Glomerular endothelial cell (primary cell): ENCODE measurements around the gene MAP3K7. TPM values are rescaled to one million over a fixed set of nuclear protein-coding genes. Genes with fewer than 3 reads are reported as not detected.
A peak's percentile ranks its signal among the peaks of the same experiment; 100 is the strongest.

Source experiments
- DNase-seq: peaks from one replicate; pipeline ENCODE4 v3.0.0-alpha.2; 2011; ENCODE audit warnings: low read depth, low spot score; ENCODE audit errors: extremely low read depth
- total RNA-seq: library from RNA; depleted of rRNA; stranded (reverse); fragments of >200 nt; gene quantifications from 2 replicates; pipeline ENCODE4 v1.2.3, GENCODE V29; 2015

MAP3K7 gene
- total RNA-seq, 1 donor from 2014 or later, result 24.4 TPM

- no peak for DNase-seq
These were observed 53.1 kb downstream of the MAP3K7 start for GRCh38 chr6:90533615-90534336.

DNA sequence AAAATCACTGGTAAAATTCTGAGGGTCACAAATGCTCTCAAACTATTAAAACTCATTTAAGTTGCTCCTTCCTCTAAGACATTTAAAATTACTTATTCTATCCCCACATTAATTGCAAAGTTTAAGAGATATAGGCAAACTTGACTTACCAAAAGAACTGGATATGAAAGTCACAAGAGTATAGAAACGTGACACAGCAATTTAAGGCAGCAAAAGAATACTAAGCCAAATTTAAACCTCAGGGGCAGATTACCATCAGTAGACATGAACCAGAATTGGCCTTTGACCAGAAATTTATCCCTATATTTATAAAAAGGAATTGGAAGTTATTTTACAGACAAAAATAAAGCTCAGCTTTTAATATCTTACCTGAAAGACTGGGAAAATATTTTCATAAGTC, 56.0 kb downstream of the MAP3K7 start:
- no peak for DNase-seq

DNA sequence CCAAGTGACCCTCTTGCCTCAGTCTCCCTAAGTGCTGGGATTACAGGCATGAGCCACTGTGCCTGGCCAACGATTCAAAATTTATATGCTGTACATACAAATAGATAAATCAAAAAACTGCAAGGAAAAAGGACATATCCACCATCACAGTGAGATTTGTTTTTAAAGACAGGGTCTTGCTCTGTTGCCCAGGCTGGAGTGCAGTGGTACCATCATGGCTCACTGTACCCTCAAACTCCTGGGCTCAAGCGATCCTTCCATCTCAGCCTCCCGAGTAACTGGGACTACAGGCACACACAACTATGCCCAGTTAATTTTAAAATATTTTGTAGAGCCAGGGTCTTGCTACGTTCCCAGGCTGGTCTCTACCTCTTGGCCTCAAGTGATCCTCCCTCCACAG, 61.5 kb downstream of the MAP3K7 start:
- DNase-seq, result no peak

- no peak for DNase-seq
These were observed 63.0 kb downstream of the MAP3K7 start for GRCh38 chr6:90523779-90524310.

DNA sequence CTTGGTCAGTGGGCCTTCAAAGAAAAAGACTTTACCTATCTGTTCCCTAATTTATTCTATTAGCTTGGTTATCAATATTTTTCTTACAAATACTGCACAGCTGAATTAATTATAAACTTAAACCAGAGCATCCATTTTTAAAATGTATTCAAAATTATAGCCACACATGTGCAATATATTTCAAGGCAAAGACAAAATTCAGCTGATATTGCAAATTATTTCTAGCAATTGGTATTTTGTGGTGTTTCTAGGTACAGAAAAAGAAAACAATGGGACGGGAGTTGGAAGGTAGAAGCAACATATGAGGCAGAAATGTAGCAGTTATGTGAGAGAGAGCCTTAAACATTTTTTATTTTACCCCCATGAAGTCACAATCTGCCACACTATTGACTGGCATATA, 64.9 kb downstream of the MAP3K7 start:
- DNase-seq, result no peak

DNA sequence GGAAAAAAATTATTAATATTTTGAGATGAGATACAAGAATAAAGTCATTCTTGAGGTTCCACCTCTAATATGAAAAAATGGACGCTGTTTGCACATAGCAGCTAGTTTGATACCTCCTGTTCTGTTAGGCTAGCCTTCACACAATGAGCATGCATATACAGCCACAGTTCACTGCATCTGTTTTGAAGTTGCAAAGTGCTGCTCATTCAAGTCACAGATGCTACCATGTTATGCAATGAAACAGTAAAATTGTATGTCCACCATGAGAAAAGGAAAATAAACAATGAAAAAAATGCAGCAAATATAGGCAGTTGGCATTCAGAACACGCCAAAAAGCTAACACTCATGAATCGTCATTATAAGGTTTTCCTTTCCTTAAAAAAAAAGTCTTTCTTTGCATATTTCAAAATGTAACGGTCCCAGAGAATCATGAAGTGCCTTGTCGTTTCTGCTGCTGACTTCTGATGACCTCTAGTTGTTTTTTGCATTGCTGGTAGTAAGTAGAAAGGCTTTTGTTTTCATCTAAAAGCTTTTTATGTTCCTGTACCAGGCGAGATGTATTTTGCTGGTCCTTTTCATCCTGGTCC, 70.7 kb downstream of the MAP3K7 start:
- DNase-seq, result no peak

DNA sequence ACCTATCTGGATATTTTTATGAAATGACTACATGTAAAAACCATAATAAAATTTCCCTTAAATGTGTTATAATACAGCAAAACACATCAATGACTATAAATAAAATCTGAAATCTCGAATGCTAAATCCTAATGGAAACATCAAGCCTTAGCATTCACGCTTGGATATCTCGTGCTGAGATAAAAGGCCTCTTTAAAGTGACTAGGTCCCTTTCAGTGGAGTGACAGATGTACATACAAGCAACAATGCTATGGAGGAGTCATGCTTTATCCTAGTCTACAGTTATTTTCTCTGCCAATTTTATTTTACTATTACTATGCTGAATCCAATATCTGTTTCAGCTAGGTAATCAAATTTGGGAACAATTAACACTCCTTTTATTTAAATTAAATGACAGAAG, 72.4 kb downstream of the MAP3K7 start:
- DNase-seq, result no peak

GRCh38 chr6:90508753-90509152, 78.1 kb downstream of the MAP3K7 start:
- no peak for DNase-seq

GRCh38 chr6:90502866-90503407, 83.9 kb downstream of the MAP3K7 start:
- no peak for DNase-seq

- no peak for DNase-seq
These were observed 84.5 kb downstream of the MAP3K7 start for GRCh38 chr6:90502381-90502780.

DNA sequence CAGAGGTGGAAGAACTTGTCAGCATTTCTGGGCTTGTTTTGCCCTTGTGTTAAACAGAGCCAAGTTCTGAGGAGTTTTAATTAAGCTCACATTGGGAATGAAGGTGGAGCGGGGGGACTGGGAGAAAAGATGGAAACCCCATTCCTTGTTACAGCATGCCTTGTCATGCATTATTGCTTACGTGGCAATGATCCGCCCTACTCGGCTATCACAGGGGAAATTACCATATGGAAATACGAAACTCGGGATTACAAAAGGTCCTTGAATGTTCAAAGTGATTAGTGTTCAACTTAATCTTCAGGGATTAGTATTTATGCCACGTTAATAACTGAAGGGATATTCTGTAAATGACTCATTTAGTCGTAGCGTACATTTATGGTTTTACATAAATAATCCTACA, 86.4 kb downstream of the MAP3K7 start:
- no peak for DNase-seq

GRCh38 chr6:90497411-90497810, 89.5 kb downstream of the MAP3K7 start:
- DNase-seq, result no peak

- DNase-seq, result no peak
These were observed 90.4 kb downstream of the MAP3K7 start for GRCh38 chr6:90496258-90497016.

DNA sequence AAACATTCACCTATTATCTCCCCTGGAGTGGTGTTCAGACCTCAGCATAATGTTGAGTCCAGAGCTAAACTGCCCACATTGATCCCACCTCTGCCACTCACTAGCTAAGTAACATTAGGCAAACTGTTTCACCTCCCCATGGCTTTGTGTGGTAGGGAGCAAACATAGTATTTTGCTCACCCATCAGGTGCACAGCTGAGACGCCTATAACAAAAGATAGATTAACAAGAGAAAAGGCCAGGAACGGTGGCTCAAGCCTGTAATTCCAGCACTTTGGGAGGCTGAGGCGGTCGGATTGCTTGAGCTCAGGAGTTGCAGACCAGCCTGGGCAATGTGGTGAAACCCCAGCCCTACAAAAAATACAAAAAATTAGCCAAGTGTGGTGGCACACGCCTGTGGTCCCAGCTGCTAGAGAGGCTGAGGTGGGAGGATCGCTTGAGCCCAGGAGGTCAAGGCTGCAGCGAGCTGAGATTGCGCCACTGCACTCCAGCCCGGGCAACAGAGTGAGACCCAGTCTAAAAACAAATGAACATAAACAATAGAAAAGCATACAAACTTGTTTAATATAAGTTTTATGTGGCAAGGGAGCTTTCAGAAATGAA, 91.6 kb downstream of the MAP3K7 start:
- DNase-seq, result no peak

- no peak for DNase-seq
These were observed 92.6 kb downstream of the MAP3K7 start for GRCh38 chr6:90494067-90494780.

- peak; percentile 51 for DNase-seq
These were observed 93.5 kb downstream of the MAP3K7 start for GRCh38 chr6:90493332-90493731.

- no peak for DNase-seq
These were observed 94.1 kb downstream of the MAP3K7 start for GRCh38 chr6:90492798-90493197.

GRCh38 chr6:90492369-90492768, 94.5 kb downstream of the MAP3K7 start:
- DNase-seq, result no peak

DNA sequence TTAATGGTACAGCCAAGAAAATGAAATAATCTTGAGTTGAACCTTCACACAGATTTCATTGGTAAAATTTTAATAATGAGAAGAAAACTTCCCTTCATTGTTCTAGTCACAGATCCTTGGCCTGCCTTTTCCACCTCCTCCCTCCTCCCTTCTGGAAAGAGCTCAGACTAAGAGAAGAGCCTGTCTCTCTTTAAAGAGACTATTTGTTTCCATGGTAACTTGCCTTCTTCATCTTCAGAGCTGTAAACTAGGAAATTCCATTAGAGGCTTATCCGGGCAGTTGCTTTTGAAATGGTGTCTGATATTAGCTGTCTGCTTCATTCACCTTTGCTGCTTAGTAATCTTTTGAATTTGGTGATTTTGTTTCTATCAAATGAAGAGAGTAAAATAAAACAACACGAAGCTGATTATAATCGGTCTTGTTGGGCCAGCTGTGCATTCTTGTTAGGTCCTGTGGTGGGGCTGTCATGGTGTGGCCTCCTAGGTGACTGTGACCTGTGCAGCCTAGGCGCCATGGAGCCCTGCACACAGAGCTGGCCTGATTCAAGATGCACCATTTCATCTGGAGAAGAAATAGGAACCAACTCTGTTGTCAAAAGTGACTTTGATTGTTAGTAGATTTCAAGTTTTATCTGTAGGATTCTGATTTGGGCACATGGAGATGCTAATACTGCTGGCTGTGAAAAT, 96.7 kb downstream of the MAP3K7 start:
- no peak for DNase-seq

DNA sequence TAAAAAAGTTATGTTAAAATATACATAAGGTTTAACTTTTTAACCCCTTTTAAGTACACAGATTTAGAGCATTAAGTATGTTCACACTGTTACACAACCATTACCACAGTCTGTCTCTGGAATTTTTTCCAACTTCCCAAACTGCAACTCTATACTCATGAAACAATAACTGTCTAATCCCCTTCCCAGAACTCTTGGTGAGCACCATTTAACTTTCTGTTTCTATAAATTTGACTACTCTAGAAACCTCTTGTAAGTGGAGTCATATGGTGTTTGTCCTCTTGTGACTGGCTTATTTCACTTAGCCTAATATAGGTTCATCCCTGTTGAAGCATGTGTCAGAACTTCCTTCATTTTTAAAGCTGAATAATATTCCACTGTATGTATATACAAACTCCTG, 98.1 kb downstream of the MAP3K7 start:
- DNase-seq, result no peak
